HG03558 (cell line): ENCODE data around the gene OR2V2.
"Not testable (repeated sequence)": the region's sequence is repeated elsewhere in the genome, so short reads cannot be mapped to it uniquely, and the experiment has no call there.

Experiments used
- ATAC-seq: cut with Tn5 transposase; IDR thresholded peaks from one replicate; pipeline ENCODE4 v1.9.1; 2021; ENCODE audit warnings: moderate number of reproducible peaks; ENCODE audit not compliant: unreplicated experiment; ENCODE audit errors: extremely low read depth

The OR2V2 gene

GRCh38 chr5:181138258-181138657 lies 9.1 kb upstream of the OR2V2 start:
- no peak for ATAC-seq

- ATAC-seq, result no peak
Measured at GRCh38 chr5:181140766-181141165, 6.6 kb upstream of the OR2V2 start.

- no peak for ATAC-seq
Measured at GRCh38 chr5:181142054-181142453, 5.3 kb upstream of the OR2V2 start.

- no peak for ATAC-seq
Measured at GRCh38 chr5:181145133-181145532, 2.3 kb upstream of the OR2V2 start.

GRCh38 chr5:181149355-181149754 lies 2.0 kb downstream of the OR2V2 start:
- no peak for ATAC-seq

- no peak for ATAC-seq
Measured at GRCh38 chr5:181149806-181150733, 2.7 kb downstream of the OR2V2 start.

- ATAC-seq, result no peak
Measured at GRCh38 chr5:181151146-181151545, 3.8 kb downstream of the OR2V2 start.

- ATAC-seq, result no peak
Measured at GRCh38 chr5:181152406-181152805, 5.0 kb downstream of the OR2V2 start.

- no peak for ATAC-seq
Measured at GRCh38 chr5:181153814-181154213, 6.4 kb downstream of the OR2V2 start.

GRCh38 chr5:181156758-181157157 lies 9.4 kb downstream of the OR2V2 start:
- no peak for ATAC-seq

GRCh38 chr5:181158869-181159268 lies 11.5 kb downstream of the OR2V2 start:
- no peak for ATAC-seq

- ATAC-seq, result no peak
Measured at GRCh38 chr5:181159286-181160151, 12.1 kb downstream of the OR2V2 start.

GRCh38 chr5:181160152-181160754 lies 12.9 kb downstream of the OR2V2 start:
- peak; percentile 40 for ATAC-seq

- not testable (repeated sequence) for ATAC-seq
Measured at GRCh38 chr5:181160755-181161533, 13.6 kb downstream of the OR2V2 start.

GRCh38 chr5:181161534-181162175 lies 14.3 kb downstream of the OR2V2 start:
- no peak for ATAC-seq

- no peak for ATAC-seq
Measured at GRCh38 chr5:181163487-181164075, 16.2 kb downstream of the OR2V2 start.

GRCh38 chr5:181164076-181164952 lies 16.9 kb downstream of the OR2V2 start:
- ATAC-seq, result no peak
